Psoas muscle (tissue), 8 donors: ENCODE measurements around the gene TMEM181. TPM values are rescaled to one million over a fixed set of nuclear protein-coding genes. Genes with fewer than 3 reads are reported as not detected.

Experiments used
- ATAC-seq, 4 donors: fragments of 200-7000 bp; cut with Tn5 transposase; one replicate each; pipeline ENCODE4 v1.9.1; 2020; ENCODE audit warnings: moderate library complexity in 3 of 4, mild to moderate bottlenecking in 2 of 4
- DNase-seq, 2 donors: peaks; one replicate each; pipeline ENCODE4 v3.0.0-alpha.2; 2020
- H3K27ac ChIP-seq: fragments of 200-600 bp; one replicate; pipeline ENCODE4 v1.8.0; 2022
- H3K27me3 ChIP-seq, 3 donors: fragments of 200-600 bp in 1 of 3; one replicate each; pipeline versions ENCODE4 v1.6.1 to v1.8.0; 2013 to 2022; ENCODE audit warnings: low read length in 2 of 3, mild to moderate bottlenecking in 2 of 3, moderate library complexity in 1 of 3; ENCODE audit not compliant: insufficient read depth in 3 of 3
- H3K36me3 ChIP-seq, 2 donors: fragments of 200-600 bp in 1 of 2; one replicate each; pipeline versions ENCODE4 v1.6.1 to v1.8.0; 2013 to 2022; ENCODE audit warnings: low read depth in 1 of 2, mild to moderate bottlenecking in 1 of 2, moderate library complexity in 1 of 2; ENCODE audit not compliant: insufficient read depth in 1 of 2
- H3K4me1 ChIP-seq: fragments of 200-600 bp; one replicate; pipeline ENCODE4 v1.8.0; 2022
- H3K4me3 ChIP-seq: fragments of 200-600 bp; one replicate; pipeline ENCODE4 v1.8.0; 2022; ENCODE audit warnings: mild to moderate bottlenecking
- H3K9me3 ChIP-seq: fragments of 200-600 bp; one replicate; pipeline ENCODE4 v1.8.0; 2022
- CTCF ChIP-seq: fragments of 200-600 bp; IDR thresholded peaks from one replicate; pipeline ENCODE4 v1.8.0; 2022; ENCODE audit warnings: antibody characterized with exemption
- WGBS, 3 donors: extraction: QIAGEN DNeasy Blood & Tissue Kit; methylation state at CpG; one replicate each; pipeline versions ENCODE4 v1.1.6 to v1.1.7; 2013; 5-methylcytosine and 5-hydroxymethylcytosine counted together
- intact Hi-C, 2 donors: fragments of 100-400 bp; cut with DNase I; formaldehyde crosslinking; loops; one replicate each; pipeline versions ENCODE4 v1.11.0 to v1.14.2; 2022
- polyA plus RNA-seq, 3 donors: library from polyadenylated mRNA; stranded (reverse); fragments of 200-250 nt; gene quantifications; one replicate each; pipeline ENCODE4 v1.2.3, GENCODE V29; 2013
- total RNA-seq, 4 donors: library from RNA; stranded (reverse); fragmentation: NEBNext Ultra II Directional in 2 of 4; extraction: Animal tissue kit (Norgen Biotek cat#: 25700) in 2 of 4; gene quantifications; one replicate each; pipeline versions ENCODE4 v1.2.1 to v1.2.4, GENCODE V29; 2021 to 2023
- donor health status: healthy with polysubstance abuse.
- donor health status: DM: no; HTN: no; CAD: no; lungs with moderate emphysema.
- donor health status: Bipolar disorder and iron deficiency.
- donor health status: healthy.
- donor health status: DM: yes; HTN: yes; CAD: no.
- donor health status: DM: no; HTN: no; CAD: no.
- donor health status: DM: no; HTN: no; CAD: no.
- donor health status: DM: yes; HTN: yes; CAD: no.

The TMEM181 gene
- total and polyA plus RNA-seq, 7 donors: 6.8 to 16.2 (median 12.2) TPM

DNA sequence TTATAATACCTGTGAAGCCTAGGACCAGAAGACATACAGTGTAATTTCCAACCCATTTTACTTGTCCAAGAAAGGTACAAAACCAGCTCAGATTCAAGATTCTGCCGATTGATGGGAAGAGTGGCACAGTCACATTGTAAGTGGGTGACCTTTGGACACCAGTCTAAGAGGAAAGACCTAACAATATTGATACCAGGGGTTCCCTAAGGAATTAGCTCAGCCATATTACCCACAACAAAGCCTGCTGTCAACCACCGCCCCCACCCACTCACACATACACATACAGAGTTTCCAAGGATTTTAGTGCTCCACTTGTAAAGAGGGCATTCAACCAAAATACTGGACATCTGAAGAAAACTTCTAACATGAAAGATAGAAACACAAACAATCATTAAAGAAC is 27.9 kb upstream of the TMEM181 start:
- no peaks in the 10 kb centered on the region for H3K4me1 ChIP-seq
- intact Hi-C loops: no loop called here
- H3K27me3 ChIP-seq: peaks cover 3 to 24% (median 7%) of the 10 kb centered on the region in 3 donors
- DNase-seq (no peak), ATAC-seq (no peak)
- no peaks in the 10 kb centered on the region for H3K36me3 ChIP-seq
- 89 to 97% (median 92%) methylated on average over 2 of the region's 2 CpGs for WGBS, 3 donors
- H3K9me3 ChIP-seq: peaks cover 7% of the 10 kb centered on the region
- H3K4me3 ChIP-seq: no peak overlapping the region
- H3K27ac ChIP-seq: no peak overlapping the region
- no peak for TF ChIP-seq CTCF

GRCh38 chr6:158536084-158536890 is 23.6 kb upstream of the TMEM181 start:
- Histone ChIP-seq H3K4me1 (no peaks in the 10 kb centered on the region), H3K9me3 (no peaks in the 10 kb centered on the region), H3K27ac (no peak overlapping the region), H3K36me3 (no peaks in the 10 kb centered on the region), H3K27me3 (peaks cover 3 to 56% (median 13%) of the 10 kb centered on the region in 3 donors), H3K4me3 (peak overlapping the region; percentile 63)
- intact Hi-C loops: no loop called here
- 0 to 1% (median 1%) methylated on average over 49 to 75 of the region's 75 CpGs for WGBS, 3 donors
- peak; percentile 56 to 79 (median 66) for ATAC-seq
- no peak for TF ChIP-seq CTCF
- peak; percentile 66 to 81 for DNase-seq

GRCh38 chr6:158536891-158537798 is 22.7 kb upstream of the TMEM181 start:
- Histone ChIP-seq H3K27me3 (peaks cover 3 to 56% (median 13%) of the 10 kb centered on the region in 3 donors), H3K4me1 (no peaks in the 10 kb centered on the region), H3K27ac (no peak overlapping the region), H3K4me3 (peak overlapping the region; percentile 63), H3K9me3 (no peaks in the 10 kb centered on the region), H3K36me3 (no peaks in the 10 kb centered on the region)
- WGBS, 3 donors: 3 to 5% (median 4%) methylated on average over 36 to 93 of the region's 94 CpGs
- no peak for TF ChIP-seq CTCF
- ATAC-seq (peak in 2 of 4 donors; percentile 23 to 27), DNase-seq (no peak)
- intact Hi-C loops: no loop called here

DNA sequence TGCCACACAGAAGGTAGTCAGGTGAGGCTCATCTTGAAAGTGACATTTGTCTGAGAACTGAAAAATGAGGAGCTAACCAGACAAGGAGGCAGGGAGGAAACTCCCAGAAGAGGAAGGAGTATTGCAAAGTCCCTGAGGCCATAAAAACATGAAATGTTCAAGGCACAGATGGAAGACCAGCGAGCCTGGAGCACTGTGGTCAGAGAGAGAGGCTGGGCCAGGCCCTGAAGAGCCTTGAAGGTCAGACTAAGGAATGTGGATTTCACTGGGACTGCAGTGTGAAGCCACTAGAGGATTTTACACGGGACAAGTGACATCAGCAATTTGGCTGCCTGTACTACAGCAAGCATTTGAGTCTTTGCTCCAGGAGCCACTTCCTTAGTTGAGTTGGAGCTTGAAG is 21.1 kb upstream of the TMEM181 start:
- no peak for DNase-seq
- Histone ChIP-seq H3K27ac (no peak overlapping the region), H3K4me3 (no peak overlapping the region), H3K27me3 (peaks cover 3 to 54% (median 13%) of the 10 kb centered on the region in 3 donors), H3K36me3 (no peaks in the 10 kb centered on the region), H3K9me3 (no peaks in the 10 kb centered on the region), H3K4me1 (no peaks in the 10 kb centered on the region)
- no peak for ATAC-seq
- 15 to 41% (median 40%) methylated on average over 2 of the region's 2 CpGs for WGBS, 3 donors
- intact Hi-C loops: no loop called here
- TF ChIP-seq CTCF: no peak
